ENCODE measurements around the gene TAF9B. TPM values are rescaled to one million over a fixed set of nuclear protein-coding genes. Genes with fewer than 3 reads are reported as not detected.
A peak's percentile ranks its signal among the peaks of the same experiment; 100 is the strongest.

The TAF9B gene
- total and polyA plus RNA-seq, 2 donors (not counting 1 experiment from before 2014, with no cell fraction given): 2.2 to 13.7 TPM

DNA sequence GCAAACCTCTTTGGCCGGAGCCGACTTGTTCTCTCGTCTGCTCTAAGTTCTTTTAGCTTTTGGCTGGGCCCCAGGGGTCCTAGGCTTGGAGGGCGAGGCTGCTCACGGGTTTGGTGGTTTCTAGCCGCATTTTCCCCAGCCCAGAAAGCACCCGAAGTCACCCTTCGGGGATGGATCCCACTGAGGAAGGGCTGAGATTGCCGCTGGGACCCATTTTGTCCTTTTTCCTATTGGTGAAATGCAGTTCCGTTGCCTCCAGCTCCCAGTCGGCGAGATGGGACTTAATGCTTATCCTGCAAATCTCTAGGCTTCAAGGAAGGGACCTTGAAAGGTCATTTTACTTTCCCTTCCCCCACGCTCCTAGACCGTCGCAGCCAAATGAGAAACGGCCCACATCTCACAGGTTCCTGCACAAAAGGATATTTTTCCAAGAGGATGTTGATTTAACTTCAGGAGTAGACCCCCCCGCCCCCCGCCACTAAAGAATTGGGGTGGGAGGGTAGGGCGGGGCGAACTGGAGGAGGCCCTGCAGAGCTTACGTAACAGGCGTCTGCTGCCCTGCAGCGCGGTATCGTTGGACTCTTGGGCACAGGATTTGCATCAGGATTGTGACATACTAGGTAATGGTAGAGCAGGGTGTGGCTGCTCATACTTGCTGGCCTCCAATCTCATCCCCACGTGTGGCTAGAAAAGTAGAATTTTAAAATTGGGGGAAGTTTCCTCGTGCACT, 34.8 kb downstream of the TAF9B start:
- H3K4me1 Mint-ChIP-seq: peaks cover 45% of the 10 kb centered on the region
- WGBS (ENCODE audit: insufficient coverage): 0% methylated on average over 8 of the region's 27 CpGs
- H3K4me3 ChIP-seq (ENCODE audit: control extremely low read depth in 1 of 5, extremely low read depth in 1 of 5, insufficient read depth in 1 of 5, low read depth in 2 of 5, low read length in 4 of 5): peak overlapping the region; percentile 43 to 90 (median 76)
- H3K4me3 Mint-ChIP-seq: peak overlapping the region; percentile 97
- H3K27ac ChIP-seq (ENCODE audit: low read length in 2 of 2): peak overlapping the region; percentile 82 to 87
- intact Hi-C loops (cut with micrococcal nuclease): loop anchor here (1.0 to 10.0 kb wide), 8 partner anchors 35 to 990 kb away; partner anchors contain the start of genes ATP7A, ATRX, CYSLTR1 and MAGT1
- H3K27me3 ChIP-seq (replicated peaks in 1 of 4; ENCODE audit: control extremely low read depth in 1 of 4, control insufficient read depth in 3 of 4, insufficient read depth in 4 of 4, low read length in 3 of 4): no peaks in the 10 kb centered on the region
- no peak overlapping the region for H2AFZ ChIP-seq (ENCODE audit: insufficient read depth, low read depth, low read length, poor library complexity, severe bottlenecking)
- ChIA-PET POLR2A (interaction anchor here (1.4 kb wide), 1 partner anchor 978 kb away, joined by 3 read pairs; no protein-coding TSS in a partner anchor), CTCF (interaction anchor here (1.1 kb wide), 1 partner anchor 80 kb away, joined by 4 read pairs; no protein-coding TSS in a partner anchor)
- H4K20me1 ChIP-seq (ENCODE audit: control insufficient read depth, insufficient read depth, low read length, poor library complexity, severe bottlenecking): peaks cover 13% of the 10 kb centered on the region
- peaks cover 0 to 7% of the 10 kb centered on the region in 2 experiments for H3K36me3 ChIP-seq (replicated peaks in 1 of 2; ENCODE audit: control extremely low read depth in 1 of 2, control insufficient read depth in 1 of 2, extremely low read depth in 1 of 2, insufficient read depth in 2 of 2, low read length in 1 of 2)
- TF ChIP-seq, protein P1, sequence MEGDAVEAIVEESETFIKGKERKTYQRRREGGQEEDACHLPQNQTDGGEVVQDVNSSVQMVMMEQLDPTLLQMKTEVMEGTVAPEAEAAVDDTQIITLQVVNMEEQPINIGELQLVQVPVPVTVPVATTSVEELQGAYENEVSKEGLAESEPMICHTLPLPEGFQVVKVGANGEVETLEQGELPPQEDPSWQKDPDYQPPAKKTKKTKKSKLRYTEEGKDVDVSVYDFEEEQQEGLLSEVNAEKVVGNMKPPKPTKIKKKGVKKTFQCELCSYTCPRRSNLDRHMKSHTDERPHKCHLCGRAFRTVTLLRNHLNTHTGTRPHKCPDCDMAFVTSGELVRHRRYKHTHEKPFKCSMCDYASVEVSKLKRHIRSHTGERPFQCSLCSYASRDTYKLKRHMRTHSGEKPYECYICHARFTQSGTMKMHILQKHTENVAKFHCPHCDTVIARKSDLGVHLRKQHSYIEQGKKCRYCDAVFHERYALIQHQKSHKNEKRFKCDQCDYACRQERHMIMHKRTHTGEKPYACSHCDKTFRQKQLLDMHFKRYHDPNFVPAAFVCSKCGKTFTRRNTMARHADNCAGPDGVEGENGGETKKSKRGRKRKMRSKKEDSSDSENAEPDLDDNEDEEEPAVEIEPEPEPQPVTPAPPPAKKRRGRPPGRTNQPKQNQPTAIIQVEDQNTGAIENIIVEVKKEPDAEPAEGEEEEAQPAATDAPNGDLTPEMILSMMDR (IDR thresholded peaks at IDR 0.05): no peak
- TF ChIP-seq EZH2 (IDR thresholded peaks at IDR 0.05; ENCODE audit: borderline replicate concordance, insufficient read depth, low read depth, low read length, poor library complexity, severe bottlenecking): no peak
- no peaks in the 10 kb centered on the region for H3K9me3 Mint-ChIP-seq (ENCODE audit: insufficient read depth)
- peak overlapping the region; percentile 80 for H3K9ac ChIP-seq (ENCODE audit: low read length)
- H3K79me2 ChIP-seq (ENCODE audit: control insufficient read depth, insufficient read depth, low read length): peaks cover 54% of the 10 kb centered on the region
- H3K4me1 ChIP-seq (ENCODE audit: control insufficient read depth in 2 of 2, insufficient read depth in 2 of 2, low read length in 2 of 2): peaks cover 33 to 49% of the 10 kb centered on the region in 2 donors
- H3K27ac Mint-ChIP-seq: peak overlapping the region; percentile 97
- DNase-seq (peak; percentile 58), ATAC-seq (ENCODE audit: low read depth) (no peak)
- no peaks in the 10 kb centered on the region for H3K27me3 Mint-ChIP-seq
- no peaks in the 10 kb centered on the region for H3K9me3 ChIP-seq (ENCODE audit: control extremely low read depth in 1 of 3, control insufficient read depth in 2 of 3, insufficient read depth in 1 of 3, low read length in 2 of 3)
- H3K4me2 ChIP-seq (replicated peaks; ENCODE audit: low read depth, low read length, poor library complexity, severe bottlenecking): peak overlapping the region; percentile 75
